Measurements from ENCODE around the gene CNOT6L. TPM values are rescaled to one million over a fixed set of nuclear protein-coding genes. Genes with fewer than 3 reads are reported as not detected.

Gene CNOT6L
- total and polyA plus RNA-seq, 2 of the 4 experiments (the other 2 are of a cell fraction): 3.5 to 21.1 TPM

DNA sequence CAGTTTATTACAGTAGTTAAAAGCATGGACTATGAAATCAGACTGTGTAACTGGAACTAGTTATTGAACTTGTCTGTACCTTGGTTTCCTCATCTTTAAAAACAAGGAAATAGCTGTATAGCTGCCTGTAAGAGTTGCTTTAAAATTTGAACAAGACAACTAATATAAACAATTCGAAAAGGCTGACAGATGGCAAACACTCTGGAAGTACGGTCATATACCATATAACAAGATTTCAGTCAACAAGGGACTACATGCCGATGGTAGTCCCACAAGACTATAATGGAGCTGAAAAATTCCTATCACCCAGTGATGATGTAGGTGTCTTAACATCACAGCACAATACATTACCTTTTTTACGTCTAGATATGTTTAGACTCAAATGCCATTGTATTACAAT is 78.7 kb downstream of the CNOT6L start:
- Histone ChIP-seq H4K20me1 (ENCODE audit: insufficient read depth, low read length) (no peaks in the 10 kb centered on the region), H4K5ac (ENCODE audit: low read depth, low read length) (no peak overlapping the region), H2BK20ac (ENCODE audit: low read depth, low read length) (no peak overlapping the region), H3K9me1 (ENCODE audit: insufficient read depth, low read length) (no peaks in the 10 kb centered on the region), H3K4me2 (ENCODE audit: low read depth, low read length) (no peak overlapping the region), H3K9me3 (ENCODE audit: control insufficient read depth, insufficient read depth, low read length) (no peaks in the 10 kb centered on the region), H4K8ac (ENCODE audit: low read depth in 2 of 2, low read length in 2 of 2) (no peak overlapping the region), H3K27me3 (ENCODE audit: control insufficient read depth, insufficient read depth, low read length) (no peaks in the 10 kb centered on the region), H3K4me1 (ENCODE audit: control insufficient read depth, insufficient read depth, low read length) (no peaks in the 10 kb centered on the region), H3K23ac (ENCODE audit: low read depth, low read length) (no peak overlapping the region), H3K4ac (ENCODE audit: low read depth, low read length) (no peak overlapping the region), H3K9ac (ENCODE audit: low read depth, low read length) (no peak overlapping the region), H4K91ac (ENCODE audit: insufficient read depth, low read depth, low read length) (no peak overlapping the region), H2AFZ (replicated peaks; ENCODE audit: low read length, poor library complexity) (no peak overlapping the region), H3K4me3 (ENCODE audit: insufficient read depth, low read depth, low read length) (no peak overlapping the region), H3K79me1 (ENCODE audit: low read depth in 1 of 2, low read length in 2 of 2) (no peaks in the 10 kb centered on the region; a peak in 1 of 4 replicates), H3K14ac (replicated peaks; ENCODE audit: low read depth, low read length) (no peak overlapping the region), H3K36me3 (ENCODE audit: control insufficient read depth, insufficient read depth, low read length) (peaks cover 4% of the 10 kb centered on the region; the same call in 1 of the 2 replicates), H2BK15ac (ENCODE audit: low read depth, low read length) (no peak overlapping the region), H2AK9ac (replicated peaks; ENCODE audit: low read depth, low read length, poor library complexity) (no peak overlapping the region), H2BK5ac (ENCODE audit: low read depth, low read length, poor library complexity, severe bottlenecking) (no peak overlapping the region), H3K18ac (ENCODE audit: low read depth, low read length) (no peak overlapping the region), H3K27ac (ENCODE audit: insufficient read depth, low read length) (no peak overlapping the region), H2AK5ac (ENCODE audit: low read depth, low read length) (no peak overlapping the region), H2BK120ac (ENCODE audit: low read depth, low read length) (no peak overlapping the region), H3K56ac (ENCODE audit: extremely low read depth, insufficient read depth, low read length) (no peak overlapping the region)
- dilution Hi-C loops (cut with HindIII; ENCODE audit: low sequenced_read_pairs, unreplicated experiment) (no loop called here), in situ Hi-C loops (cut with MboI; ENCODE audit: low sequenced_read_pairs) (no loop called here), intact Hi-C loops (cut with micrococcal nuclease) (no loop called here)
- no CpG with 5 or more reads among the region's 4 CpGs for WGBS, 2 experiments (ENCODE audit: extremely low coverage in 2 of 2, insufficient read length in 1 of 2)
- TF ChIP-seq CHD1 (IDR thresholded peaks at IDR 0.05; ENCODE audit: low read depth, low read length) (no peak), MAFK (IDR thresholded peaks at IDR 0.05; ENCODE audit: low read depth, low read length) (no peak), RAD21 (IDR thresholded peaks at IDR 0.05; ENCODE audit: low read length) (no peak), MAZ (IDR thresholded peaks at IDR 0.05; ENCODE audit: borderline replicate concordance, low read depth, low read length) (no peak), MXI1 (IDR thresholded peaks at IDR 0.05; ENCODE audit: borderline replicate concordance, low read depth, low read length) (no peak), POLR2A (IDR thresholded peaks at IDR 0.05; ENCODE audit: low read depth, low read length) (no peak), CEBPB (IDR thresholded peaks at IDR 0.05; ENCODE audit: low read depth, low read length) (no peak), RCOR1 (IDR thresholded peaks at IDR 0.05; ENCODE audit: insufficient replicate concordance, low read length) (no peak), BHLHE40 (IDR thresholded peaks at IDR 0.05; ENCODE audit: low read depth, low read length) (no peak)
- TF ChIP-seq, protein P1, sequence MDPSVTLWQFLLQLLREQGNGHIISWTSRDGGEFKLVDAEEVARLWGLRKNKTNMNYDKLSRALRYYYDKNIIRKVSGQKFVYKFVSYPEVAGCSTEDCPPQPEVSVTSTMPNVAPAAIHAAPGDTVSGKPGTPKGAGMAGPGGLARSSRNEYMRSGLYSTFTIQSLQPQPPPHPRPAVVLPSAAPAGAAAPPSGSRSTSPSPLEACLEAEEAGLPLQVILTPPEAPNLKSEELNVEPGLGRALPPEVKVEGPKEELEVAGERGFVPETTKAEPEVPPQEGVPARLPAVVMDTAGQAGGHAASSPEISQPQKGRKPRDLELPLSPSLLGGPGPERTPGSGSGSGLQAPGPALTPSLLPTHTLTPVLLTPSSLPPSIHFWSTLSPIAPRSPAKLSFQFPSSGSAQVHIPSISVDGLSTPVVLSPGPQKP (IDR thresholded peaks at IDR 0.05; ENCODE audit: borderline replicate concordance, low read depth, low read length): no peak
- TF ChIP-seq, protein P2, sequence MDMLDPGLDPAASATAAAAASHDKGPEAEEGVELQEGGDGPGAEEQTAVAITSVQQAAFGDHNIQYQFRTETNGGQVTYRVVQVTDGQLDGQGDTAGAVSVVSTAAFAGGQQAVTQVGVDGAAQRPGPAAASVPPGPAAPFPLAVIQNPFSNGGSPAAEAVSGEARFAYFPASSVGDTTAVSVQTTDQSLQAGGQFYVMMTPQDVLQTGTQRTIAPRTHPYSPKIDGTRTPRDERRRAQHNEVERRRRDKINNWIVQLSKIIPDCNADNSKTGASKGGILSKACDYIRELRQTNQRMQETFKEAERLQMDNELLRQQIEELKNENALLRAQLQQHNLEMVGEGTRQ (IDR thresholded peaks at IDR 0.05; ENCODE audit: low read depth, low read length): no peak
- TF ChIP-seq, protein P3, sequence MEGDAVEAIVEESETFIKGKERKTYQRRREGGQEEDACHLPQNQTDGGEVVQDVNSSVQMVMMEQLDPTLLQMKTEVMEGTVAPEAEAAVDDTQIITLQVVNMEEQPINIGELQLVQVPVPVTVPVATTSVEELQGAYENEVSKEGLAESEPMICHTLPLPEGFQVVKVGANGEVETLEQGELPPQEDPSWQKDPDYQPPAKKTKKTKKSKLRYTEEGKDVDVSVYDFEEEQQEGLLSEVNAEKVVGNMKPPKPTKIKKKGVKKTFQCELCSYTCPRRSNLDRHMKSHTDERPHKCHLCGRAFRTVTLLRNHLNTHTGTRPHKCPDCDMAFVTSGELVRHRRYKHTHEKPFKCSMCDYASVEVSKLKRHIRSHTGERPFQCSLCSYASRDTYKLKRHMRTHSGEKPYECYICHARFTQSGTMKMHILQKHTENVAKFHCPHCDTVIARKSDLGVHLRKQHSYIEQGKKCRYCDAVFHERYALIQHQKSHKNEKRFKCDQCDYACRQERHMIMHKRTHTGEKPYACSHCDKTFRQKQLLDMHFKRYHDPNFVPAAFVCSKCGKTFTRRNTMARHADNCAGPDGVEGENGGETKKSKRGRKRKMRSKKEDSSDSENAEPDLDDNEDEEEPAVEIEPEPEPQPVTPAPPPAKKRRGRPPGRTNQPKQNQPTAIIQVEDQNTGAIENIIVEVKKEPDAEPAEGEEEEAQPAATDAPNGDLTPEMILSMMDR (conservative IDR thresholded peaks at IDR 0.05; ENCODE audit: low read depth, low read length): no peak
- ATAC-seq (ENCODE audit: low read depth) (no peak), DNase-seq (no peak)
- CTCF ChIA-PET: interaction anchor here (0.6 kb wide), 1 partner anchor 126 kb away, joined by 3 read pairs; no protein-coding TSS in a partner anchor
- POLR2A ChIA-PET (ENCODE audit: unreplicated experiment): no interaction called here
- BruUV-seq (replicated peaks): no TSS peak
